ENCODE measurements around the gene COL1A1. TPM values are rescaled to one million over a fixed set of nuclear protein-coding genes. Genes with fewer than 3 reads are reported as not detected.

COL1A1 gene
- polyA plus RNA-seq, 3 donors = not detected

GRCh38 chr17:50141745-50142110, 59.7 kb downstream of the COL1A1 start:
- Mint-ChIP-seq H3K4me3 (peak overlapping the region in 1 of 2 donors; percentile 27), H3K9me3 (peaks cover 0 to 5% (median 1%) of the 10 kb centered on the region in 7 donors), H3K27me3 (ENCODE audit: low read depth in 3 of 3) (peaks cover 0 to 1% (median 0%) of the 10 kb centered on the region in 3 donors), H3K36me3 (peaks cover 95 to 98% of the 10 kb centered on the region in 2 donors), H3K27ac (peak overlapping the region in 5 of 7 donors; percentile 30 to 87 (median 50)), H3K4me1 (peaks cover 74% of the 10 kb centered on the region)
- Histone ChIP-seq H3K79me2 (ENCODE audit: insufficient read depth, low read length) (peaks cover 81% of the 10 kb centered on the region), H4K20me1 (ENCODE audit: insufficient read depth, low read length) (peaks cover 100% of the 10 kb centered on the region), H3K27me3 (ENCODE audit: control insufficient read depth in 2 of 2, insufficient read depth in 2 of 2, low read length in 2 of 2) (no peaks in the 10 kb centered on the region), H3K4me3 (replicated peaks in 1 of 3; ENCODE audit: low read depth in 2 of 3, low read length in 3 of 3) (peak overlapping the region in 1 of 3 experiments; percentile 7), H2AFZ (ENCODE audit: insufficient read depth, low read depth, low read length, poor library complexity, severe bottlenecking) (no peak overlapping the region), H3K9me3 (replicated peaks in 1 of 2; ENCODE audit: control insufficient read depth in 1 of 2, insufficient read depth in 1 of 2, low read length in 2 of 2) (no peaks in the 10 kb centered on the region), H3K4me2 (replicated peaks; ENCODE audit: extremely low read depth, low read length, poor library complexity, severe bottlenecking) (peak overlapping the region; percentile 21), H3K27ac (ENCODE audit: low read depth in 1 of 2, low read length in 2 of 2) (peak overlapping the region; percentile 1 to 57), H3K9ac (ENCODE audit: insufficient read depth, low read length, poor library complexity, severe bottlenecking) (no peak overlapping the region), H3K4me1 (ENCODE audit: control insufficient read depth in 1 of 2, insufficient read depth in 2 of 2, low read length in 2 of 2) (peaks cover 64 to 73% of the 10 kb centered on the region in 2 donors), H3K36me3 (replicated peaks in 1 of 2; ENCODE audit: control insufficient read depth in 1 of 2, insufficient read depth in 2 of 2, low read length in 2 of 2) (peaks cover 86 to 100% of the 10 kb centered on the region in 2 donors)
- WGBS (ENCODE audit: insufficient coverage) = 47% methylated on average over 6 of the region's 8 CpGs
- no peak for TF ChIP-seq CTCF (IDR thresholded peaks at IDR 0.05)
- intact Hi-C loops (cut with micrococcal nuclease) = no loop called here
- no peak for DNase-seq

- H3K4me3 ChIP-seq (replicated peaks in 1 of 3; ENCODE audit: low read depth in 2 of 3, low read length in 3 of 3) = peak overlapping the region in 1 of 3 experiments; percentile 59
These were observed 60.2 kb downstream of the COL1A1 start for GRCh38 chr17:50141026-50141744.

More at GRCh38 chr17:50141026-50141744, 60.2 kb downstream of the COL1A1 start:
- TF ChIP-seq CTCF (IDR thresholded peaks at IDR 0.05) = no peak
- WGBS (ENCODE audit: insufficient coverage) = 78% methylated on average over 7 of the region's 16 CpGs
- Histone ChIP-seq H3K79me2 (ENCODE audit: insufficient read depth, low read length) (peaks cover 76% of the 10 kb centered on the region), H3K4me2 (replicated peaks; ENCODE audit: extremely low read depth, low read length, poor library complexity, severe bottlenecking) (peak overlapping the region; percentile 67), H3K27me3 (ENCODE audit: control insufficient read depth in 2 of 2, insufficient read depth in 2 of 2, low read length in 2 of 2) (no peaks in the 10 kb centered on the region), H3K9me3 (replicated peaks in 1 of 2; ENCODE audit: control insufficient read depth in 1 of 2, insufficient read depth in 1 of 2, low read length in 2 of 2) (no peaks in the 10 kb centered on the region), H3K27ac (ENCODE audit: low read depth in 1 of 2, low read length in 2 of 2) (peak overlapping the region; percentile 7 to 57), H3K4me1 (ENCODE audit: control insufficient read depth in 1 of 2, insufficient read depth in 2 of 2, low read length in 2 of 2) (peaks cover 58 to 67% of the 10 kb centered on the region in 2 donors), H3K9ac (ENCODE audit: insufficient read depth, low read length, poor library complexity, severe bottlenecking) (no peak overlapping the region), H4K20me1 (ENCODE audit: insufficient read depth, low read length) (peaks cover 100% of the 10 kb centered on the region), H3K36me3 (replicated peaks in 1 of 2; ENCODE audit: control insufficient read depth in 1 of 2, insufficient read depth in 2 of 2, low read length in 2 of 2) (peaks cover 92 to 100% of the 10 kb centered on the region in 2 donors), H2AFZ (ENCODE audit: insufficient read depth, low read depth, low read length, poor library complexity, severe bottlenecking) (no peak overlapping the region)
- H3K4me1 Mint-ChIP-seq = peaks cover 71% of the 10 kb centered on the region
- peaks cover 0 to 5% (median 1%) of the 10 kb centered on the region in 7 donors for H3K9me3 Mint-ChIP-seq
- H3K4me3 Mint-ChIP-seq = peak overlapping the region in 1 of 2 donors; percentile 64
- H3K27me3 Mint-ChIP-seq (ENCODE audit: low read depth in 3 of 3) = peaks cover 0 to 1% (median 0%) of the 10 kb centered on the region in 3 donors
- intact Hi-C loops (cut with micrococcal nuclease) = no loop called here
- H3K36me3 Mint-ChIP-seq = peaks cover 96 to 100% of the 10 kb centered on the region in 2 donors
- DNase-seq = no peak
- peak overlapping the region in 6 of 7 donors; percentile 3 to 88 (median 64) for H3K27ac Mint-ChIP-seq

Measured in CD14-positive monocyte (primary cell).